GM18873 (cell line): ENCODE results near the gene LTBR.

ENCODE experiments used
- ATAC-seq: cut with Tn5 transposase; IDR thresholded peaks from one replicate; pipeline ENCODE4 v1.9.1; 2021; ENCODE audit warnings: mild to moderate bottlenecking, moderate library complexity, moderate number of reproducible peaks; ENCODE audit not compliant: unreplicated experiment, low FRiP score

Gene LTBR

DNA sequence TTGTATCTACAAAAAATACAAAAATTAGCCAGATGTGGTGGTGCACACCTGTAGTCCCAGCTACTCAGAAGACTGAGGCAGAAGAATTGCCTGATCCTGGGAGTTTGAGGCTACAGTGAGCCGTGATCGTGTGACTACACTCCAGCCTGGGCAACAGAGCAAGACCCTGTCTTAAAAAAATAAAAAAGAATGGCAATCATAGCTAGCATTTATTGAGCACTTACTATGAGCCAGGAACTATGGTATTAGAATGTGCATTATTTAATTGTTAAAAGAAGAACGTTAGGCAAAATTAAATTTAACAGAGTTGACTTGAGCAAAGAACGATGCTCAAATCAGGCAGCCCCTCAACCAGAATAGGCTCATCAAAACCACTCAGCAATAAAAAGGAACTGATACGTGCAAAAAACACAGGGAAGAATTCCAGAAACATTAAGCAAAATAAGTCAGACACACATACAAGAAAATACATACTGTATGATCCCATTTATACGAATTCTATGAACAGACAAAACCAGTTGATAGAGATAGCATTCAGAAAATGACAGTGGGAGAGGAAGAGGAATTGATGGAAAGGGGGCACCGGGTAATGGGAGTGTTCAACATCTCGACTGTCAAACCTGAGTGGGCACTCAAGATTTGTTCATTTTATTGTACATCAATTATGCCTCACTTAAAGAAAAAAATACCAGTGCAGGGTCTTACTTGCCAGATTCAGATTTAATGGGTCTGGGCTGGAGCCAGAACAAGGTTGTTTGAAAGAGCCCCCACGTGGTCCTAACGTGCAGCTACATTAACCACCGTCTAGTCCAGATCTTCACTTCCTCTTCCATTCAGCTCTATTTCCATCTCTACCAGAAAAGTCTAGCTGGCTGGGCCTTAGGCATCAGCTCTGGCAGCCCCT is 16.6 kb upstream of the LTBR start:
- no peak for ATAC-seq

DNA sequence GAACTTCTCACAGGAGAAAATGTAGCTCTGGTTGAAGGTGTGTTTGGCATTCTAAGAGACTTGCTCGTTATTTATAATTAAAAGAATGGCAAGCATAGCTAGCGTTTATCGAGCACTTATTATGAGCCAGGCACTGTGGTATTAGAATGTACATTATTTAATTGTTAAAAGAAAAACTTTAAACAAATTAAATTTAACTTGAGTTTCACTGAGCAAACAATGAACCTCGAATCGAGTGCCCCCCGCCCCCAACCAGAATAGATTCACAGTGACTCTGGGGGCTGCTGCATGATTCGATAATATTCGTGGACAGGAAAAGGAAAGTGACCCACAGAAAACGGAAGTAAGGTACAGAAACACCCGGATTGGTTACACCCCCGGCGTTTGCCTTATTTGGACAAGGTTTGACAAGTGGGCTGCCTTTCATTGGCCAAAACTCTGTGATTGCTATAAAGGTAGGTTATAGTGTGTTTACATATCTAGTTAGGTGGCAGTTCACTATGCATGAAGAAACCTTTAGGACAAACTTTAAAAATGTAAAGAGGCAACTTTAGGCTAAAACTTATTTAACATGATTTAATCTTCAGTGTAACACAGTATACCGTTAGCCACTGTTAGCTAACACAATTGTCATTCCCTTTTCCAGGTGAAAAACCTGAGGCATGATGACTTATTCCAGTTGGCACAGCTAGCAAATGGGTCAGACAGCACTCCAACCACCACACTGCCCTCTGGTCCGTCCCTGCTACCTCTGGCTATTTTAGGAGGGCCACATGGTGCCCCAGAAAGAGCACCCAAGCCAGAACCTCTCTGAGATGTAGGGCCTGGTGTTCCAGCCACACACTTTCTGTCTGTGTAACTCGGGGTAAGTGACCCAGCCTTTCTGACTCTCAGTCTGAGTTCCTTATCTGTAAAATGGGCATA is 15.7 kb upstream of the LTBR start:
- no peak for ATAC-seq

DNA sequence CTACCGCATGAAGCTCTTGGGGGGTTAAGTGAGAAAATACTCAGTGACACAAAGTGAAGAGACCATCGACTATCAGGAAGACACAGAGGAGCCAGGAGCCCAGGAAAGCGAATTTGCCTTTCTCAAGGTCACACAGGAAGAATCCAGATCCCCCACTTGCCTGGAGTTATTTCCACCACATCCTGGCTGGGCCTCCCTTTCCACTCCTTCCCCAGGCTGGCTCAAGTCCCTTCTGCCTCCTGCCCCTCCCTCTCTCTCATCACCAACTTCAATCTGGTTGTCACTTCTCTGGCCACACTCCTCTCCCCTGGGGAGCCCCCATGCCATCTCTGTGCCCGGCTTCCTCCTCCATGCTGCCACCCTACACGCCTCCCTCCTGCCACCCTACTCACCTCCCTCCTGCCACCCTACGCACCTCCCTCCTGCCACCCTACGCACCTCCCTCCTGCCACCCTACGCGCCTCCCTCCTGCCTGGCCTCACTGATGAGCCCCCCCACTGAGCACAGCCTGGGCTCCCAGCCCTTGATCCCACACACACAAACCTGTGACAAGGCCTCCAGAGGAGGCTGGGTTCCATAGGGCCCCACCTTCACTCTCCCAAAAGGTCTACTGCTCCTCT is 14.9 kb upstream of the LTBR start:
- ATAC-seq, result no peak

DNA sequence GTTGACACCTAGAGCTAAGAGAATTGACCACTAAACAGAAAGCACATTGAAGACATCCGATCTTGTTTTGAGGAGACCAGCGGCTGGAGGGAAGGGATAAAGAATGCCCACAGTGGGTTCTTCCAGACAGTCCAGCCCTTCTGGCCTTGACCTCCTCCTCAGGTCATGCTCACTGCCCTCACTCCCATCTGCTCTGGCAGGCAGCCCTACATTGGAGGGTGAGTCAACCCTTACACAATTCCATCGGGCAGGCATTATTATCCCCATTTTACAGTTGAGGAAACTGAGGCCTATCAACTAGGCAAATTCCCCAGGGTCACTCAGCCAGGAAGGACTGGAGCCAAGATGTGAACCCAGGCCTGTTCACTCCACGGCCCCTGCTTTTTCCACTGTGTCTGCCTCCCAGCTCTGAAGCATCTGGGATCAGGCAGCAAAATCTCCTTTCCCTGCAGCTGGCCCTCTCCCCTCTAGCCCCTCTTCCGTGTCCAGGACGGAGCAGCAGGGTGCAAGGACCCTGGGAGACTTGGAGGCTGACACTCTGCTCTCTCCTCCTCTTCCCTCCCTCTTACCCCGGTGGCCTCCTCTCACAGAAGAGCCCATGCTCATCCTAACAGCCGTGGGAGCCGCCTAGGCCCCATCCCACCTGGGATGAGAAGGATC is 13.9 kb upstream of the LTBR start:
- ATAC-seq, result no peak

DNA sequence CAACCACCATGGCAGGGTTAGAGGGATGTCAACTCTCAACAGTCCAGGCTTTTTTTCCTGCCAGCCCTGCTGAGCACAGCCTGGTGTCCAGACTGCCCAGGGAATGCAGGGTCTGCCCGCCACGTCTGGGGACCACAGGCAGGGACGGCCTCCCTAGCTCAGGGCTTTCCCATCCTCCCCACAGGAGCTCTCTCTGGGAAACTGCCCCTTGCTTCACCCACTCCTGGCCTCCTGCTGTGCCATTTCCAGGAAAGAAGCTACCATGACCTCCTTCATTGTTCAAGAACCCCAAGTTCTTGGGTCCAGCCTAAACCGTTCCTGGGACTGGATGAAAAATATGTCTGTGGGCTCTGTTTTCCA is 13.4 kb upstream of the LTBR start:
- ATAC-seq, result no peak

- ATAC-seq, result no peak
Observed at GRCh38 chr12:6370994-6371754, 12.8 kb upstream of the LTBR start.

DNA sequence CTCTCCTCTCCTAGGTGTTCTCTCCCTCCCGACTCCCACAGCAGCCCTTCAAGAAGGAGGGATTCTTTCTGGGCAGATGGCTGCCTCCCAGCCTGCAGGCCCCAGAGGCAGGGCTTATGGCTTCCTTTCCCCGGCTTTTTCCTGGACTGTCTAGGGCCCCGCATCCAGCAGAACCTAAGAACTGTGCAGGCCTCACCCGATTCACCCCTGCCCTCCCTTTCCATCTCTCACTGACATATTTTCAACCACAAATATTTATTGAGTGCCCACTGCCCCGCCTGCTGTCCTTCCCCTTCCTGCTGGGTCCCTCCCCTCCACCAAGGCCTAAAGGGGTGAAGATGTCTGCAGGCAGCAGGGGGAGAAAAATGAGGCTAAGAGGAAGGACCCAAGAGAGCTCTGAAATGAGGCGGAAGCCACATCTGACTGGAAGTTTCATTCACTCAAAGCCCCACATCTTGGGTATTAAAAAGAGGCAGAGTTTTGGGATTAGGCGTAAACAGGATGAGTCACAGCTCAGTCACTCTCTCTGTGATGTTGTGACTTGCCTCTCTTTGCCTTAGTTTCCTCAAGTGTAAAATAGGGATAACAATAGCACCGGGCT is 11.5 kb upstream of the LTBR start:
- ATAC-seq, result no peak

DNA sequence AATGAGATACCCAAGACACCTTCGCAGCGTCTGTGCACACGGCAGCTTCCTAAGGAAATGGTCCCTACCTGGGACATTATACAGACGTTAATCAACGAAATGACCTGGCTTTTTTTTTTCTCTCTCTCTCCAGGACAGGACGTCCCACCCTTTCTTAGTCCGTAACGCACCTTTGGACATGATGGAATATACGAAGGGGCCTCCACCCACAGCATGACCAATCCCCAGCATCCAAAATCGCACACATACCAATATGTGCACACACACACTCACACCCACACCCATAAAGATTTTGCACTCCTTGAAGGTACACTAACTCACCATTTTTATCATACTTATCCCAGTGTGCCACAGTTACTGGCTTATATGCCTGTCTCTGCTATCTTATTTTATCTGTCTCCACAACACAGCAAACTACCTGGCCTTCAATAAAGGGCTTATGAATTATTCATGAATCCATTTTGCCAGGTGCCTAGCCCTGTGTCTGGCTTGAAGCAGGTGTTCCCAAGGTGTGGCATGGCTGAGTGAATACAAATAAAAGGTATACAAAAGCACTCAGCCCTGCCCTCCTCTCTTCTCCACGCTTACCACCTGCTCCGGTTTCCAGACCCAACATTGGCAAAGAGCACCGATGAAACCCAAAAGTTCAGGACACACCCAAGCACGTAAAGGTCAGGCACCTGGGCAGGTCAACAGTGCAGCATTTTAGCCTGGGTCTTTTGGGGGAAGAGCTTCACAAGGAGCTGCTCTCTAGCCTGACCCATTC is 10.8 kb upstream of the LTBR start:
- ATAC-seq, result no peak

DNA sequence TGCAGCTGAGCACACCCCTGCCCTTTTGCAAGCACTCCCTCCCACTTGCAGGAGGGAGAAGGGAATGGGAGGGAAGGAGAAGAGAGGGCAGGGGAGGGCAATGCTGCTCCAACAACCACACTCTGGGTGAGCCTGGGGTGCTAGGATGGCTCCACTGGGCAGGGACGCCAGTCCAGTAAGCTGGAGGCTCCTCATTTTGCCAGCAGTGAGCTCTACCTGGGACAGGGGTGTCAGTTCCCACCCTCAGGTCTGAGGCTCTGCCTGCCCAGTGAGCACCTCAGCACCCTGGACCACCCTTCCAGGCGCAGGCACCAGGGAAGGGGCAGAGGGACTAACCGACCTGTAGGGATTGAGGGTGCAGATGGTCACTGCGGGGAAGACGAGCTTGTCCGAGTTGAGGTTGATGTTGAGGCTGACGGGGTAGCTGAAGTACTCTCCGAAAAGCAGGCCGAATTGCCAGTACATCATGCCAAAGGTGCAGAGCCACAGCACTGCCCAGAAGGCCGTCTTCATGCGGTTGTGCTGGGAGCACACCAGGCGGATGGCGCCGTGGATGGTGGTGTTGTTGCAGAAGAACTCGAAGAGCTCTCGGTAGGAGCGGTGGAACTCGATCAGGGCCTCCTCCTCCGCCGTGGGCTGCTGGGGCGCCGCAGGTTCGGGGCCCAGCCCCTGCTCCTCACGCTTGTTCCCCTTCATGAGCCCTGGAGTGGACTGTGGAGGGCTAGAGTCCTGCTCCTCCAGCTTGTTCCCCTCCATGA is 9.8 kb upstream of the LTBR start:
- ATAC-seq, result no peak

GRCh38 chr12:6374786-6375160 is 9.2 kb upstream of the LTBR start:
- no peak for ATAC-seq

- ATAC-seq, result no peak
Observed at GRCh38 chr12:6375269-6376078, 8.5 kb upstream of the LTBR start, which contains the start of gene SCNN1A. Gene SCNN1A (minus strand): TSS chr12:6375563. CDS start chr12:6374783, 780 bp downstream.

- ATAC-seq, result no peak
Observed at GRCh38 chr12:6376079-6376869, 7.7 kb upstream of the LTBR start.

GRCh38 chr12:6376870-6377666 is 6.9 kb upstream of the LTBR start:
- no peak for ATAC-seq

DNA sequence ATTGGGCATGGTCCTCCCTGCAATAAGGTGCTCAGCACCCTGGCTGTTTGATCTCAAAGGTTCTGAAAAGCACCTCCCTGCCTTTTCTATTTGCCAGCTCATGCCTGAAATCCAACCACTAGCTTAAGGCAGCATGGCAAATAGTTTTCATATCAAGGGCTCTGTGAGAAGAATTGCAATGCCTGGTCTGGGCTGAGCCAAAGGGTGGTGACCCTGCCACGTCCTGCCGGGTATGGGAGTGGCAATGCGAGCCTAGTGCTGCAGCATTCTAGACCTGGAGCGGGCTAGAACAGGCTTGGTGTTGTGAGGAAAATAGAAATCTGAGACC is 6.3 kb upstream of the LTBR start:
- ATAC-seq, result no peak

DNA sequence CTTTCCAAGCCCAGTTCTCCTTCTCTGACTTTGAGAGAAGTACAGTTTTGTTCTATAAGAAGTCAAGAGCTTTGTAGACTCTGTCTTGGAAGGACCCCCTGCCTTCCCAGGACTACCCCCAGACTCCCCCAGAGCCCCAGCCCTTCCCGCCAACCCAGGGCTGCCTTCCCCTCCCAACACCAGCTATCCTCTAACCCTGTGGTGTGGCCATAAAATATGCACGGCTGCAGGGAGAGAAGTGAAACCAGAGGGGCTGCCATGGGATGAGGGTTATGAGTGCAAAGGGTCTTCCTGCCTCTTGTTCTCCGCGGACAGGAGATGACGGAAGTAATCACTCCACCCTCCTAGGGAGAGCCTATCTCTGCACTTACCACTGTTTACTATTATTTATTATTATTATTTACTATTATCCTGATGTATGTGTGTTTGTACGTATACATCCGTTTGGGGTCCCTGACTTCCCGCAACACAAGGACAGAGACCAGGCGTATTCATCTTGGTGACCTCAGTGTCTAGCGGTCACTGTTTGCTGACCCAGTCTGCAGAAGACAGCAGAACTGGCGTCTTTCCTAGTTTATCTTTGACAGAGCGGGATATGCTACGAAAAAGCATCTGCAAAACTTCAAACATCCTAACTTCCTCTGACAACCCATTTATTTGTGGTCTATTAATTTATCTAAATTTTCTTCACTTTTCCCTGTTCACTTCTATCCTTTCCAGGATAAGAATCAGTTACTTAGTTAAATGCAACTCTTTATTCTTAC is 5.1 kb upstream of the LTBR start:
- no peak for ATAC-seq
